Measurements from ENCODE around the gene LILRA2.
"Not testable (repeated sequence)": the region's sequence is repeated elsewhere in the genome, so short reads cannot be mapped to it uniquely, and the experiment has no call there.

LILRA2 gene

DNA sequence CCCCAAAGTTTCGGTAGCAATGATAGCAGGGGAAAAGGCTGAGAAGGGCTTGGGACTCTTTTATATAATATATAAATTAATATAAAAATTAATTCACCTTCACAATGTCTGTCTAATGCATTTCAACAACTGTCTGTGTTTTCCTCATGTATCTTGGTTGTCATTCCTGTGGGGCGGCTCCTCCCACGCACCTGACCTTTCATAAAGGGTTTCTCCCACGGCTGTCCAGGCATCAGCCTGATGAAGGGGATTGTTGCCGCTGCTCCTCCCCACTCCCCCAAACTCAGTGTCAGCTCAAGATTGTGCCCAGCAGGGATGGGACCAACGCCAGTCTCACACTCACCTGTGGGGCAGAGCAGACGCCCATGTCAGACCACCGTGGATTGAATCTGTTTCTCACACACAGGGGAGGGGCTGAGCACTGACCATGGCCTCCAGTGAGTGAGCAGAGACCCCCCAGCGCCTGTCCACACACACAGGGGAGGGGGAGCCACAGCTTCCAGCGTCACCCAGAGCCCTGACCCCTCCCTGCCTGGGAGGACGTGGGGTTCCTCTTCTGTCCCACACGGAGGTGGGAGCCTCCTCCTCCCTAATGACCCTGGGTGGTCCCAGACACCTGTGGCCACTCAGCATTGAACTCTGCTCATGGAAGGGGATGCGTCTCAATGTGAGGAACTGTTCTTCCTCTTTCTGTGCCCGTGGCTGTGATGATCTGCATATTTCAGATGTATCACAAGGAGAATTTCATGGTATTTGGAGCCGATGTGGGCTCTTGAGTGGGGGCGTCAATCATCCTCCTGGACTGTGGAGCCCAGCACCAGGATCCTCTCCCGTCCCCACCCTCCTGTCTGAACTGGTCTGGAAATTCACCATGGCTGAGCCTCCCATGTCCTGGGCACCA lies 1.6 kb upstream of the LILRA2 start:
- not testable (repeated sequence) for DNase-seq

DNA sequence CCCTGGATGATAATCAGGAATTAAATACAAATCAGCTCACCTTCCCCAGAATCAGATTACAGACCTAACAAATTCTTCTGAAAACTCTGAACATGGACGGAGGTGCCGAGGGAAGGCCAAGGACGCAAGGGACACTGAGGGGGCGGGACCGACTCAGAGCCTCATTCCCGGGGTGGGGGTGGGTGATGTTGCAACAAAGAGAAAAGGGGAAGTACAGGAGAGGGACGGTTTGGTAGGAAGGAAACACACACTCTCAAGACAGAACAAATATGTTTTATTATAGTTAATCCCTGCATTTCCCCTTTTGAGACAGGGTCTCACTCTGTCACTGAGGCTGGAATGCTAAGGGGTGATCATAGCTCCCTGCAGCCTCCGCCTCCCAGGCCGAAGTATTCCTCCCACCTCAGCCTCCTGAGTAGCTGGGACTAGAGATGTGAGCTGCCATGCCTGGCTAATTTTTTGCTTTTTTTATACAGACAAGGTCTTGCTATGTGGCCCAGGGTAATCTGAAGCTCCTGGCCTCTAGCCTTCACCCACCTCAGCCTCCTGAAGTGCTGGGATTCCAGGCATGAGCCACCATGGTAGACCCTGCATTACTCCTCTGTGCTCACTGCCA lies 786 bp upstream of the LILRA2 start:
- no peak for DNase-seq

GRCh38 chr19:54574051-54574450 lies 461 bp downstream of the LILRA2 start:
- DNase-seq = no peak

DNA sequence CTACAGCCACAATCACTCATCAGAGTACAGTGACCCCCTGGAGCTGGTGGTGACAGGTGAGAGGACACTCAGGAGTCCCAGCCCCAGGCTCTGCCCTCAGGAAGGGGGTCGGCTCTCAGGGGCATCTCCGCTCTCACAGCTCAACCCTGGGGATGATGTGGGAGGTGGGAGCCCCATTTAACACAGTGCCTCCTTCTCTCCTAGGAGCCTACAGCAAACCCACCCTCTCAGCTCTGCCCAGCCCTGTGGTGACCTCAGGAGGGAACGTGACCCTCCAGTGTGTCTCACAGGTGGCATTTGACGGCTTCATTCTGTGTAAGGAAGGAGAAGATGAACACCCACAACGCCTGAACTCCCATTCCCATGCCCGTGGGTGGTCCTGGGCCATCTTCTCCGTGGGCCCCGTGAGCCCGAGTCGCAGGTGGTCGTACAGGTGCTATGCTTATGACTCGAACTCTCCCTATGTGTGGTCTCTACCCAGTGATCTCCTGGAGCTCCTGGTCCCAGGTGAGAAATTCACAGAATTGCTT lies 1.0 kb downstream of the LILRA2 start:
- no peak for DNase-seq

GRCh38 chr19:54575205-54575604 lies 1.6 kb downstream of the LILRA2 start:
- not testable (repeated sequence) for DNase-seq

- no peak for DNase-seq
These were observed 2.9 kb downstream of the LILRA2 start for GRCh38 chr19:54576411-54576976.

GRCh38 chr19:54577334-54577733 lies 3.7 kb downstream of the LILRA2 start:
- no peak for DNase-seq

DNA sequence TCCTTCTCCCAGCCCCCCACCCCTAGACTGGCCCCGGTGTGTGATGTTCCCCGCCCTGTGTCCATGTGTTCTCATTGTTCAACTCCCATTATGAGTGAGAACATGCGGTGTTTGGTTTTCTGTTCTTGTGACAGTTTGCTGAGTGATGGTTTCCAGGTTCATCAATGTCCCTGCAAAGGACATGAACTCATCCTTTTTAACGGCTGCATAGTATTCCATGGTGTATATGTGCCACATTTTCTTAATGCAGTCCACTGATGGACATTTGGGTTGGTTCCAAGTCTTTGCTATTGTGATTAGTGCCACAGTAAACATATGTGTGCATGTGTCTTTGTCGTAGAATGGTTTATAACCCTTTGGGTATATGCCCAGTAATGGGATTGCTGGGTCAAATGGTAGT lies 4.7 kb downstream of the LILRA2 start:
- not testable (repeated sequence) for DNase-seq

DNA sequence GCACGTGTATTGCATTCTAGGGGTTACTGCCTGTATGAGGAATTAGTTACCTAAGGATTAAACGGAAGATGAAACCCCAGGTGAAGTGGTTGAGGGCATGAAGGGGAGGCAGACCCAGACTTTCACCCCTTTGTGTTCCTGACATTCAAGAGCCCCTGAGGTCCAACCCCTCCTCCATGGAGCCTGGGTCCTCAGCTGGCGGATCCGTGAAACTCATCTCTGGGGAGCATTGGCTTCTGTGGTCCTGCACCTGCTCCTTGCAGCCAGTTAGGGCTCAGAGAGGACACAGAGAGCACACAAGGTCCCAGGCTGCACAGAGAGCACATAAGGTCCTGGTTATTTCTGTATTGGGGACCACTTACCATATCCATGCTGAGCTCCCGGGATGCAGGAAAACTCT lies 12.8 kb downstream of the LILRA2 start:
- no peak for DNase-seq

DNA sequence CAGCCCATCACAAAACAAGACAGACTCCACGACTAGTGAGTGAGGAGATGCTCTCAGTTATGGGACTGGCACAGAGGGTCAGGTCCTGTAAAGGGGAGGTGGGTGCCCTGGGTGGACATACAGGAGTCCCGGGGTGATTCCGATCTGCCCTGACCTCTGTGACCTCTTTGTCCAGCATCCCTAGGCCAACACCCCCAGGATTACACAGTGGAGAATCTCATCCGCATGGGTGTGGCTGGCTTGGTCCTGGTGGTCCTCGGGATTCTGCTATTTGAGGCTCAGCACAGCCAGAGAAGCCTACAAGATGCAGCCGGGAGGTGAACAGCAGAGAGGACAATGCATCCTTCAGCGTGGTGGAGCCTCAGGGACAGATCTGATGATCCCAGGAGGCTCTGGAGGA lies 13.4 kb downstream of the LILRA2 start:
- no peak for DNase-seq

- DNase-seq = not testable (repeated sequence)
These were observed 19.9 kb downstream of the LILRA2 start, which contains the start of gene LILRA1 for GRCh38 chr19:54593445-54593844. Gene LILRA1 (plus strand): TSS chr19:54593632. CDS start chr19:54594245, 613 bp downstream.

DNA sequence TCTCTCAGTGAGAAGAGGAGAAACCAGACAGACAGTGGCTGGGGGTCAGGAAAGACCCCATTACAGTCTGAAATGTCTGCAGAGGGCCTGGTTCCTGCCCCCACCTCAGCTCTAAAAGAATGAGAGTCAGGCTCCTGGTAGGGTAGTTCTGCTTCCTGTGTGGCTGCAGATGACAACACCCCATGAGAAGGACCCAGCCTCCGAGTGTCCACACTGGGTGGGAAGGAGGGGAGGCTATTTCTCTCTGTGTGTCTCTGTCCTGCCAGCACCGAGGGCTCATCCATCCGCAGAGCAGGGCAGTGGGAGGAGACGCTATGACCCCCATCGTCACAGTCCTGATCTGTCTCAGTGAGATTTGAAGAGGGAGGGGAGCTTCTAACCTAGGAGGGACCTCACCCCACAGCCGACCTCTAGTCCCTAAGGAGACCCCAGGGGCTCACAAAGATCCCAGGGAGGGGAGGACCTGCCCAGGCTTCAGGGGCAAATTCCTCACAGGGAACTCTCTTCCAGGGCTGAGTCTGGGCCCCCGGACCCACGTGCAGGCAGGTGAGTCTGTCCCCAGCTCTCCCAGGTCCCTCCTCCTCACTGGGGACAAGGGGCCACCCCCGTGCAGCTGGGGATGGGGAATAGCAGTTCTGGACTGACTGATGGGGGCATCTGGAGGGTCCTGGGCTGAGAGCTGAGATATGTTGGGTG lies 20.5 kb downstream of the LILRA2 start:
- not testable (repeated sequence) for DNase-seq

- no peak for DNase-seq
These were observed 21.1 kb downstream of the LILRA2 start for GRCh38 chr19:54594737-54595136.

DNA sequence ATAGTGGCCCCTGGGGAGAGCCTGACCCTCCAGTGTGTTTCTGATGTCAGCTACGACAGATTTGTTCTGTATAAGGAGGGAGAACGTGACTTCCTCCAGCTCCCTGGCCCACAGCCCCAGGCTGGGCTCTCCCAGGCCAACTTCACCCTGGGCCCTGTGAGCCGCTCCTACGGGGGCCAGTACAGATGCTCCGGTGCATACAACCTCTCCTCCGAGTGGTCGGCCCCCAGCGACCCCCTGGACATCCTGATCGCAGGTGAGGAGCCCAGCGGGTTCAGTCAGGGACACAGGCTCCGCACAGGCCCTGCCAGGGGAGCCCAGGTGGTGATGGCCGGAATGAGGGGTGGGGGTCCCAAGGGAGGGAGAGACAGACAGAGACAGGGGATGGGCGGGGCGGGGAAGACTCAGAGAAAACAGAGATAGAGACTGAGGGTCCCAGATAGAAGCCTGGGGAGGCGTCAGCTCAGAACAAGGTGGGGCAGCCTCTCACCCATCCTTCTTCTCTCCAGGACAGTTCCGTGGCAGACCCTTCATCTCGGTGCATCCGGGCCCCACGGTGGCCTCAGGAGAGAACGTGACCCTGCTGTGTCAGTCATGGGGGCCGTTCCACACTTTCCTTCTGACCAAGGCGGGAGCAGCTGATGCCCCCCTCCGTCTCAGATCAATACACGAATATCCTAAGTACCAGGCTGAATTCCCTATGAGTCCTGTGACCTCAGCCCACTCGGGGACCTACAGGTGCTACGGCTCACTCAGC lies 22.3 kb downstream of the LILRA2 start:
- not testable (repeated sequence) for DNase-seq

DNA sequence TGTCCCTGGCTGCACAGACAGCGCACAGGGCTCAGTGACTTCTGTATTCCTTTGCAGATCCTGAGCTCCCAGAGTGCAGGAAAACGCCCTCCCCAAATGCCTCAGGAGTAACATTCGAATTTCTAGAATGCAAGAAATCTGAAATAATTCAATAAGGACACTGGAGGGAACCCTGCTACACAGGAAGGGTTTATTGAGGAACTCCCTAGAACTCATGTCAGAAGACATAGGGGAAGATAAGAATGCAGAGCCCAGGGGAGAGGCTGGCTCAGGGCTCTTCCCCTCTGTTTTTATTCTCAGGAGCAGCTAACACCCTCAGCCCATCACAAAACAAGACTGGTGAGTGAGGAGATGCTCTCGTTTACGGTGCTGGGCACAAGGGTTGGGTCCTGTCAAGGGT lies 26.6 kb downstream of the LILRA2 start:
- DNase-seq = no peak

DNA sequence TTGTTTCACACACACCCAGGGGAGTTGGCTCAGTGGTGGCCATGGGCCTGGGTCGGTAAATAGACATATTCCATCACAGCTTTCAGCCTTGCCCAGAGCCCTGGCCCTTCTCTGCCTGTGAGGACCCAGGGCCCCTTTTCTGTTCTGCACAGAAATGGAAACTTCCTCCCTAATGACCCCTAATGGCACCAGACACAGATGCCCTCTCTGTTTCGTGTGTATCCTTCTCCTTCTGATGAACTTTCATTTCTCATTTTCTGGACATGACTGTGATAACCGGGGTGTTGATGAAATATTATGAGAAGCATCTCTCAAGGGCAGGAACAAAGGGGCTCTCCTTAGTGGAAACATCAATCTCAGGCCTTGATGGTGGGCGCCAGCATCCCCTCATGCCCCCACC lies 32.6 kb downstream of the LILRA2 start:
- no peak for DNase-seq

DNA sequence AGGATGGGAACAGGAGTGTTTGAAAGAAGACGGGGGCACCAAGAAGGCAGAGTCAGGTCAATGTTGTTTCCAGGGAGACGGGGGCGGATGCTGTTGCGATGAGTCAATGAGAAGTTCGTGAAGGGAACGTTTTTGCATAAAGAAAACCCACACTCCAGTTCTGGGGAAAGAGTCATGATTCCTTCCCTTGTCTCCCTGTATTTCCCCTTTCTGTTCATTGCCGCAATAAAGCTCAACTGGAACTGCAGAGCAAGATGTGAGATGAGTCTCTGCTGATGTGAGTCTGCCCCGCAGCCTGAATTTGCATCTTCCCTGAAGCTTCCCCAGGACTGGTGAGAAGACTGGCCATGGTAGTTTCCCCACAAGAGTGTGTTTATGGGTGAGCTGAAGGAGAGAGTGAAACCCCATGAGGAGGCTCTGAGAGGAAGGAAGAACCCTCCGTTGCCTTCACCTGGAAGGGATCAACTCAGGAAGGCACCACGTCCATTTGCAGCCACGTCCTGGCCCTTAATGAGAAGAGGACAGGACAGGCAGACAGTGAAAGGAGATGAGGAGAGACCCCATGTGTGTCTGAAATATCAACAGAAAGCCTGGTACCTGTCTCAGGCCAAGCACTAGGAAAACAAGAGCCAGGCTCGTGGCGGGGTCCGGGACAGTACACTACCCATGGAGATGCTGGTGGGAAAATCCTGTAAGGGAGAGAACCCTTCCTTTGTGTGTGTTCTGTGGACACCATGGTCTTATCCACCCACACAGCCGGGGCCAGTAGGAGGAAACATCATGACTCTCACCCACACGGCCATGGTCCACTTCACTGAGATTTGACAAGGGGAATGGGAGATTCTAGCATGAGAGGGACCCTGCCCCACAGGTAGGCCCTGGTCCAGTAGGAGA lies 33.5 kb downstream of the LILRA2 start:
- no peak for DNase-seq

DNA sequence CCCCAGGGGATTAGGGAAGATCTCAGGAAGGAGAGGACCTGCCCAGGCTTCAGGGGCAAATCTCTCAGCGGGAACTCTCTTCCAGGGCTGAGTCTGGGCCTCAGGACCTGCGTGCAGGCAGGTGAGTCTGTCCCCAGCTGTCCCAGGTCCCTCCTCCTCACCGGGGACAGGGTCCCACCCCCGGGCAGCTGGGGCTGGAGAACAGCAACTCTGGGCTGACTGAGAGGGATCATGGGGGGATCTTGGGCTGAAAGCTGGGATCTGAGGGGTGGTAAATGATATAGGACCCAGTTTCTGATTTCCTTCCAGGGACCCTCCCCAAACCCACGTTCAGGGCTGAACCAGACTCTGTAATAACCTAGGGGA lies 34.2 kb downstream of the LILRA2 start:
- DNase-seq = no peak

GRCh38 chr19:54608205-54608604 lies 34.6 kb downstream of the LILRA2 start:
- no peak for DNase-seq

- DNase-seq = no peak
These were observed 35.2 kb downstream of the LILRA2 start for GRCh38 chr19:54608792-54609191.

- no peak for DNase-seq
These were observed 35.8 kb downstream of the LILRA2 start for GRCh38 chr19:54609356-54609791.
